Stimulated activated CD4-positive, alpha-beta T cell treated with anti-CD3 and anti-CD28 coated beads, Interleukin-4, amount 100 ng/mL, for 24 hours (primary cell): ENCODE results near the gene FTCD.
"Not testable (repeated sequence)": the region's sequence is repeated elsewhere in the genome, so short reads cannot be mapped to it uniquely, and the experiment has no call there.

ENCODE experiments used
- DNase-seq: peaks from one replicate; pipeline ENCODE4 v3.0.0-alpha.2; 2020

The FTCD gene

DNA sequence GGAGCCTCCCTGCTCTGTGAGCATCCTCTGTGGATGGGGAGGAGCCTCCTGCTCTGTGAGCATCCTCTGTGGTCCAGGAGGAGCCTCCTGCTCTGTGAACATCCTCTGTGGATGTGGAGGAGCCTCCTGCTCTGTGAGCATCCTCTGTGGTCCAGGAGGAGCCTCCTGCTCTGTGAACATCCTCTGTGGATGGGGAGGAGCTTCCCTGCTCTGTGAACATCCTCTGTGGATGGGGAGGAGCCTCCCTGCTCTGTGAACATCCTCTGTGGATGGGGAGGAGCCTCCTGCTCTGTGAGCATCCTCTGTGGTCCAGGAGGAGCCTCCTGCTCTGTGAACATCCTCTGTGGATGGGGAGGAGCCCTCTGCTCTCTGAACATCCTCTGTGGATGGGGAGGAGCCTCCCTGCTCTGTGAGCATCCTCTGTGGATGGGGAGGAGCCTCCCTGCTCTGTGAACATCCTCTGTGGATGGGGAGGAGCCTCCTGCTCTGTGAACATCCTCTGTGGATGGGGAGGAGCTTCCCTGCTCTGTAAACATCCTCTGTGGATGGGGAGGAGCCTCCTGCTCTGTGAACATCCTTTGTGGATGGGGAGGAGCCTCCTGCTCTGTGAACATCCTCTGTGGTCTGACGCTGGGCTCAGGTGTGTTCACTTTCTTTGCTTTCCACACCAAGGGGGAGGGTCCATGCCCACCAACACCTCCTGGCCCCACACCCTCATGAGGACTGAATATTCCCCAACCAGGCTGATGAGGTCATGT is 15.2 kb upstream of the FTCD start:
- DNase-seq: not testable (repeated sequence)

DNA sequence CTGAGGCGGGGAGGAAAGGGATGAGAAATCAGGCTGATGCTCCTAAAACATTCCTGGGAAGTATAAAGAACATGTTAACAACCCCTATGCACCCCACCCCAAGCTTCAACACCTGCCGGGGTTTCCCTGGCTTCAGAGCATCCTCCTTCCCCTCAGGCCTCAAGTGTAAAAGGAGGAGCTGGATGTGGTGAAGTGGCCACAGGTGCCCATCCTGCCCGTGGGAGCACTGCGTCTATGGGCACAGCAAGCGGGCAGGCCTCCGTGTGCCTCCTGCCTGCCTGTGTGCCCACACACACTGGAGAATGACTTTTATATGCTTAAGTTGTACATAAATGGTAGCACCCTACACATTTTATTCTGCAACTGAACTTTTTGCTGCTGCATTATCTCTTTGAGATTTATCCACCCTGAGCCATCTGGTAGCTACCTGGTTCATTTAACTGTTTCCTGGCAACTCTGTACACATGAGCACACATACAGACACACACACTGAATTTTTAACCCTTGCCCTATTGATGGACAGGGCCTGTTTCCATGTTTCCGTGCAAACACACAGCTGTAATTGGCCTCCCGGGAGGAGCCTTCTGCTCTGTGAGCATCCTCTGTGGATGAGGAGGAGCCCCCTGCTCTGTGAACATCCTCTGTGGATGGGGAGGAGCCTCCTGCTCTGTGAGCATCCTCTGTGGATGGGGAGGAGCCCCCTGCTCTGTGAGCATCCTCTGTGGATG is 13.4 kb upstream of the FTCD start:
- DNase-seq: no peak

DNA sequence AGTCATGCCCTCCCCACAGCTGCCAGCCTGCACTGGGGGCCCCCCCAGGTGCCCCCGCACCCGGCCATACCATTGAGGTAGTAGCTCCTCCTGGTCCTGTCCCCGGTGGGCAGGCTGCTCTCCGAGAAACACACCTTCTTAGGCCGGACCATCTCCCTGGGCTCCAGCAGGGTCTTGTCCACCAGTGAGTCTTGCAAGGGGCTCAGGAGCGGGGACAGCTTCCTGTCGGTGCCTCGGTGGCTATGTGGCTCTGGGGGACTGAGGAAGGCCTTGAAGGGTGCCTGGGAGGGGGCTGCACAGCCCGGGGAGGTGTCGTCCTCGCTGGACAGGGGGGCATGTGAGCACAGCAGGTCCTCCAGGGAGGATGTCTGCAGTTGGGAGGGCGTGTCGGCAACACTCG is 12.9 kb upstream of the FTCD start:
- DNase-seq: no peak

DNA sequence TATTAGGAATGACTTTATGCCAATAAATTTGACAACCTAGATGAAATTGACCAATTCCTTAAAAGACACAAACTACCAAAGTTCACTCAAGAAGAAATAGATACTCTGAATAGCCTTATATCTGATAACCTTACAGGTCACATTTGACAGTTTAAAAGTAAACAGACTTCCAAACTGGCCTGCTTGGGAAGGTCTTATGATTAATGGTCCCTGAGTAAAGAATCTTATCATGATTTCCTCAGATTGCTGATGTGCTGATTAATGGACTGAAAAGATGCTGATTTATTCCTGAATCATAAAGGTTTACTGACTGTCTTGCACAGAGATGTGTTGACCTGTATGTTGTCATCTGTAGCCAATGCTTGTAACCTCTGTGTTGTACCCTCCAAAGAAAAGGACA is 9.7 kb upstream of the FTCD start:
- no peak for DNase-seq

DNA sequence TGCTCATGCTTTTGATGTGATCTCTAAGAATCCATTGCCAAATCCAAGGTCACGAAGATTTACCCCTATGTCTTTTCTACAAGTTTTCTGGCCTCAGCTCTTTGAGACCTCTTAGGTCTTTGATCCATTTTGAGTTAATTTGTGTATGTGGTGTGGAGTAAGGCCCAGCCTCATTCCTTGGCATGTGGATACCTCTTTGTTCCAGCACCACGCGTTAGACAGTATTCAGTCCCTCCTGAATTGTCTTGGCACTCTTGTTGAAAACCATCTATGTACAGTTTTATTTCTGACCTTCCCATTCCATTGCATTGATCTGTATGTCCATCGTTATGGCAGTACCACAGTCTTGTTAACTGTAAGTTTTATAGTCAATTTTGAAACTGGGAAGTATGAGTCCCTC is 8.0 kb upstream of the FTCD start:
- DNase-seq: no peak

DNA sequence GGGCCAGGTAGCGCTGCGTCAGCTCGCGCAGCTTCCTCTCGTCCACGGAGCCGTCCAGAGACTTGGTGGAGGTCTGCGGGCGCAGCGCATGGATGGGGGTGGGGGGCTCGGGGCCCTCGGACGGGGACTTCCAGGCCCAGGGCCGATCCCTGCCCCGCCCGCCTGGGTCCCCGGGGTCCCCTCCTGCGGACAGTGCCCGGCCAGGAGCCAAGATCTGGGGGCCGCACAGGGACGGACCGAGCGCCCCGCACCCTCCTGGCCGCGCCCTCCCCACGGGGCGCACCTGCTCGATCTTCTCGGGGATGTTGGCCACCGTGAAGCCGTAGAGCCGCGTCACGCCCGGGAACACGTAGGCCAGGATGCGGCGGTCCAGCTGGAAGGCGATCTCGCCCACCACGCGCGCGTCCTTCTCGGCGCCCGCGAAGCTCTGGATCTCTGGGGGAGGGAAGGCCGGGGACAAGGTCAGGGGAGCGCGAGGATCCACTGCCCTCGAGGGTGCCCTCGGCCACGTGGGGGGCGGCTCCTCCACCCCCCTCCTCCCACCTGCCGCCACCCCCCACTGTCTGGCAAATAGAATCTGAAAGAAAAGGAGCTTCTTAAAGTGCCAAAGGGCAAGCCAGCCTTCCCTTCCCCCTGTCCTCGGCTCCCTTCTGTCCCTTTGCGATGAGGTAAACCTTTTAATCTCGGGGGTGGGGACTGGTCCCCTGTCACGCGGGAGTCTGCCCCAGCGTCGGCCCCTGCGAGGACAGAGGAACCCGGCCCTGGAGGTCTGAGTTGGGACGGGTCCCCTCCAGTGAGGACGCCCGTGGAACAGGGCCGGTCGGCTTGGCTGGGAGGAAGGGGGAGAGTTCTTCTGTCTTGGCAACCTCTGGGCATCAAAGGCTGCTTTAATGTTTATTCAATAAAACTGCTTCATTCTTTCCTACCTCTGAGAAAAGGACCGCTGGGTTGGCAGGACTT is 6.5 kb upstream of the FTCD start:
- no peak for DNase-seq

DNA sequence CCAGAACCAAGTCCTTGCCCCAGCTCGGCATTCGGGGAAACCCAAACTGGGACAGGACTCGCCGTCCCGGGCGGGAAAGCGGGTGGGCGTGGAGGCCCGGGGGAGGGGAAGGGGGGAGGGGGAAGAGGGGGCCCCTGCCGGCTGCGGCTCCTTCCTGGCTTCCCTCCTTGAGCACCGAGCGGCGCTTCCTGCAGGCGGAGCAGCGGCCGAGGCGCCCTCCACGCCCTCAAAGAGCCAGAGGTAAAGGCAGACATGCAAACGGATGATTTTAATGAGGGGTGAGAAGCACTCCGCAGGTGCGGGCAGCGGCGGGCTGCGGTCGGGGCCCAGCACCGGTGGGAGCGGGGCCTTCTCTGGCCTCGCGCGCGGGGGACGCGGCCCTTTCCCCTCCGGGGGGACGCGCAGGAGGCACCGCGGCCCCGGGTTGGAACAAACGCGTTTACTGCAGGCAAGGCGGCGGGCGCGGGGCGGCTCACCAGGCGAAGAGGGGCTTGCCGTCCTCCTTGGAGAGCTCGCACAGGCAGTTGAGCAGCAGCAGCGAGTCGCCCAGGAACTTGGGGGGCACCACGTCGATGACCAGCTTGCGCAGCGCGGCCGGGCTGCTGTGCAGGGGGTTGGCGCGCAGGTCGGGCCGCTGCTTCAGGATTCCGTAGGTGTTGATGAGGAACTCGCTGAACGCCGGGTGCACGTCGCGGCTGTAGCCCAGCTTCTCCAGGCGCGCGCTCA is 5.7 kb upstream of the FTCD start:
- DNase-seq: no peak

DNA sequence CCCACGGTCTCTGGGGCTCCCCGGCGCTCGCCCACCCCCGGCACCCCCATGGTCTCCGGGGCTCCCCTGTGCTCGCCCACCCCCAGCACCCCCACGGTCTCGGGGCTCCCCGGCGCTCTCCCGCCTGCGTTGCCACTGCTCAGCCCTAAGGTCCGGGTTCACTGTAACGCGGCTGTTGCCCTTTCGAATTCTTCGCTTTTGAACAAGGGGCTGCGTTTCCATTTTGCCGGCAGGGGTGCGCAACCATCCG is 5.2 kb upstream of the FTCD start:
- DNase-seq: no peak

DNA sequence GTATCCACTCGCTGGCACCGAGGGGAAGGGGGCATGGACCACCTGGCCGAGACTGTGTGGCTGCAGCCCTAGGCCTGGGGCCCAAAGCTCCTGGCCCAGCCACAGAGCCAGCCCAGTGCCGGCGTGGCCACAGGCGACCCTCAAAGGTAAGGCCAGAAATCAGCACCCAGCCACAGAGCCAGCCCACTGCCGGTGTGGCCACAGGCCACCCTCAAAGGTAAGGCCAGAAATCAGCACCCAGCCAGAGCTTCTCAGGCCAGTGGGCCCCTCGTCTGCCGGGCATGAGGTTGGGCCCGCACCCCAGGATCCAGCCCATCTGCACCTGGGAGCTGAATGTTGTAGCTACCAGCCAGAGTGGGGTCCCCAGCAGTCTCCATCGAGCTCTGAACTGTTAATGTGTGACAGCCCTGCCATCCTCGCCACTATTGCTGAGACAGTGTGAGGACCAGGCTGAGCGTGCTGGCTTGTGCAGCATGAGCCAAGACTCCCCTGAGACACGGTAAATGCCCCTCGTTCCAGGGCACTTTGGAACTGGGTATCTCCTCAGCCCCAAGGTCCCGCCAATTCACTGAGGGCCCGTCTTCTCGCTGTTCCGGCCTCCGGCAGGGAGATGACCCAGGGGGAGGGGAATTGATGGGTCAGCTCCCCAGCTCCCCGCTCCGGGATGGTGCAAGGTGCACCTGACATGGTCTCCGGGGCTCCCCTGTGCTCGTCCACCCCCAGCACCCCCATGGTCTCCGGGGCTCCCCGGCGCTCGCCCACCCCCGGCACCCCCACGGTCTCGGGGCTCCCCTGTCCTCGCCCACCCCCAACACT is 4.7 kb upstream of the FTCD start:
- DNase-seq: no peak

DNA sequence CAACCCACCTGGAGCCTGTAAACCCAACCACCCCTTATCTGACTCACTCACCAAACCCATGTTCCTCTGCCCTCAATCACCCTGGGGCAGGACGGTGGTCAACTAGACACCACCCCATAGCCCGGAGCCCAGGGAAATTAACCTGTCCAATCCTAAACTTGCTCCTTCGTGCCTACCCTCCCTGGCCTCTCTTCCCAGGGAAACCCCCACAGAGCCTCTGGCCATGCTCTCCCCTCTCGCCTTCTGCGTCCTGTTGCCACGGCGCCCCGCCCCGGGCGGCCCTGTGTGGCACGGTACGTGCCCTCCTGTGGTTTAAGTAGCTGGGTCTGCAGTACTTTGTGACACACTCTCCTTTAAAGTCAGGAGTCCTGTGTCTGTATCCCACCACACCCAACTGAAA is 4.0 kb upstream of the FTCD start:
- no peak for DNase-seq

DNA sequence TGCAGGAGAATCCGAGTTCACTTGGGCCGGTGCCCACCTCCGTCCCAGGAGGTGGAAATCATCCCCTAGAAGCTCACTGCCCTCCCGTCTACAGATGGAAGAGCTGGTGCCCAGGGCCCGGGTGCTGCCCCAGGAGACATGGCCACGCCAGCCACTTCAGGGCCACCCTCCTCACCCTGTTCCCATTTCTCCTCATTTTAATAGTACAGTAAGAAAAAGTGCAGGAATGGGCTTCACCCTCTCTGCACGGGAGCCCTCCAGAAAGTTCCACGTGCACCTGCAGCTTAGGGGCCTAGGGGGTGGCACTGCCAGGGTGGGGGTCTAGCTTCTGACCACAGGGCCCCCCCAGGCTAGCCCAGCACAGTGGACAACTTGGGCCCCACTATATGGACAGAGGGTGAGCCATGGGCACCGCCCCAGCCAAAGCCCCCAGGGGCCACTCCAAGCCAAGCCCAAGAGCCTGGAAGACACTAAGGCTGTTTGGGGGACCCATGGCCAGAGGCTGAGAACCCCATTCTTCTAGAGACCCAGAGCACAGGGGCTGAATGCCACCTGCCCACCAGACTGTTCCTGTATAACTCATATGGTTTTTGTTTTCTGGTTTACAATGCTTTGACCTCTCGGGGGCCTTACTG is 3.4 kb upstream of the FTCD start:
- no peak for DNase-seq

DNA sequence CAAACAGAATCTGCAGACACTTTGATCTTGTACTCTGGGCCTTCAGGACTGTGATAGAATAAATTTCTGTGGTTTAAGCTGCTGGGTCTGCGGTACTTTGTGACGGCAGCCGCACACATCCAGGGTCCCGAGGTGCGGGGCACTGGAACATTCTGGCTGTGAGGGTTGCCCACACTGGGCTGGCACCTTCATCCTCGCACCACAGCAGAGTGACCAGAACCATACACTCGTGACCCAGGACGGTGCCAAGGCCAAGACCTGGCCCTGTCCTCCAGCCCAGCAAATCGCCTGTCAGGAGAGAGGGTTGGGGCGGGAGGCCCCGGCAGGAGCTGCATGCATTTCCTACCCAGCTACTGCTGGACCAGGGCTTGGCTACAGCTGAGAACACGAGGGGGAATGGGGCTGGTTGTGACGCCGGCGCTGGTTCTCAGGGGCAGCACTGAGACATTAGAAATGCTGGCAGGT is 2.6 kb upstream of the FTCD start:
- no peak for DNase-seq

DNA sequence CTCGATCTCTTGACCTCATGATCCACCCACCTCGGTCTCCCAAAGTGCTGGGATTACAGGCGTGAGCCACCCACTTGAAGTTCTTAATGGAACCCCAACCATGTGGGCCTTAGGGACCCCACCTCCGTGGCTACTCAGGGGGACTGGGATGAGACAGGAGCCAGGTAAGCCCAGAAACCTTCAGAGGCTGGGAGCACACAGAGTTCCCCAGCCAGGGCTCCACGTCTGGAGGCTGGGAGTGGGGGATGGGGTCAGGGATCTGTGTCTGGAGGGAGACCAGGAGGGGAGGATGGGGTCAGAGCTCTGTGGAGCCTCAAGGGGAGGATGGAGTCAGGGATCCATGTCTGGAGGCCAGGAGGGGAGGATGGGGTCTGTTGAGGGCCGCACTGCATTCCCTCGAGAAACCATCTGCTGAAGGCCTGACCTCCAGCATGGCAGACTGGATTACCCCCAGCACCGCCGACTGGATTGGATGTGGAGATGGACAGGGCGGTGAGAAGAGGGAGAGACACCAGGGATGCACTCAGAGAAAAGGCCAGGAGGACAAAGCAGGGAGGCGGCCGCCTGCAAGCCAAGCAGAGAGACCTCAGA is 2.1 kb upstream of the FTCD start:
- DNase-seq: no peak

DNA sequence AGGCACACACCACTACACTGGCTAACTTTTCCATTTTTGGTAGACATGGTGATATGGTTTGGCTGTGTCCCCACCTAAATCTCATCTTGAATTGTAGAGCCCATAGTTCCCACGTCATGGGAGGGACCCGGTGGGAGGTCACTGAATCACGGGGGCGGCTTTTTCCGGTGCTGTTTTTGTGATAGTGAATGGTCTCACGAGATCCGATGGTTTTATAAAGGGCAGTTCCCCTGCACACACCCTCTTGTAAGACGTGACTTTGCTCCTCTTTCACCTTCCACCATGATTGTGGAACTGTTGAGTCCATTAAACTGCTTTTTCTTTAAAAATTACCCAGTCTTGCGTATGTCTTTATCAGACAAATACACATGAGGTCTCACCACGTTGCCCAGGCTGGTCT is 1.3 kb upstream of the FTCD start:
- no peak for DNase-seq

DNA sequence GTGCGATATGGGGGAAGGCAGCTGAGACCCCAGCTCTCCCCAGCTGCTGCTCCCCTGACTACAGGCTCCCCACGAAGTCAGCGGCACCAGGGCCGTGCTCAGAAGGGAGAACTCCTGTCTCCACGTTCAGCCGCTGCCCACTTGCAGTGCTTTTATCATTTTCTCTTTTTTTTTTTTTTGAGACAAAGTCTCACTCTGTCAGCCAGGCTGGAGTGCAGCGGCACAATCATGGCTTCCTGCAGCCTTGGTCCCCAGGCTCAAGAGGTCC is 933 bp upstream of the FTCD start:
- no peak for DNase-seq

DNA sequence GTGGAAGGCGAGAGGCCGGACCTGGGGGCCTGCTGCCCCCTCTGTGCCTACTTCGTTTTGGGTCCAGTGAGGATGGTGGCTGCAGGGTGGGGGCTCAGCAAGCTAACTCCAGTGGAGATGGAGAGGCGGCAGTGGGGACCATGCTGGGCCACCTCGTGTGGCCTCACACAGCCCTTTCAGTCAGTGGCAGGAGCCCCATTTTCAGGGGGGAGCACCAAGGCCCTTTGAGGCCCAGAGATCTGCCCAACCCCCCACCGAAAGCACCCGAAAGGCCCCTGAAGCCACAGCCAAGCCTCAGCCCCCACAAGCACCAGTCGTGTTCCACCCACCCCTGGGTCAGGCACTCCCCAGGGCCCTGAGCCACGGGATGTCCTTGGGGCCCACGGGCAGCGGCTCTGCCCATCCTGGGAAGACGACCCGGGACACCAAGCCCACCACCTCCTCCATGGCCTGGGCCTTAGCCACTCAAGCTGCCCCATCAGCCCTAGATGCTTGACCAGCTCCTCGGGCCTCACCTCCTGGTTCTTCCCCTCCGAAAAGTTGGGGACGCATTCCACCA is 345 bp downstream of the FTCD start:
- no peak for DNase-seq

DNA sequence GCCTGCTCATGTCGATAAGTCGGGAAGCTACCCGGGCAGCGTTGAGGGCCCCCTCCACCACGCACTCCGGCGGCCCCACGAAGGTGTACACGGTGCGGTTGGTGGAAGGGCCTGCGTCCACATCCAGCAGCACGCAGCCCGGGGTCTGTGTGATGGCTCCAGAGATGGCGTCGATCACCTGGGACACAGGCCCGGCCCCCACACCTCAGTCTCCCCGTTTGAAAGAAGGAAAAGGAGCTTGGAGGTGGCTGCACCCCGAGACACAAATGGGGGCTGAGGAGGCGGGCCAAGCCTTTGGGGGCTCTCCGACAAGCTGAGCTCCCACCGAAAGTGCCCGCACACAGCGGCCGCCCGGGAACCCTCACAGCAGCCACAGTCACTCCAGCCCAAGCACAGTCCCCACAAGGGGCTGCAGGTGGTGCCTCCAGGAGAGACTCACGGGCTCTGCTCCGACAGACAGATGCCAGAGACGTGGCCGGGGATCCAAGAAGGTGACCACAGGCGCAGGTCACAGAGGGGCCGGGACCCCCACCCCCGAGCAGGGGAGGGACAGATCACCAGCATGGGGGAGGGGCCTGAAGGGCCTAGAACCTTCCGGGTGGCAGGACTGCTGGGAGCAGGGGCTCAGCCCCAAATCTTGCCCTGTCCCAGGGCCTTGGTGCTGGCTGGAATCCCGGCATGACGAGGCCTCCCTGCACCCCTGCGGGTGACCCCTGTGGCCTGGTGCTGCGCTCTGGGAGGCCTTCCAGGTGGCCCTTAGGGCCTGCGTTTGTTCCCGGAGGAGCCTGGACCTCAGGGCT is 1.0 kb downstream of the FTCD start:
- no peak for DNase-seq

DNA sequence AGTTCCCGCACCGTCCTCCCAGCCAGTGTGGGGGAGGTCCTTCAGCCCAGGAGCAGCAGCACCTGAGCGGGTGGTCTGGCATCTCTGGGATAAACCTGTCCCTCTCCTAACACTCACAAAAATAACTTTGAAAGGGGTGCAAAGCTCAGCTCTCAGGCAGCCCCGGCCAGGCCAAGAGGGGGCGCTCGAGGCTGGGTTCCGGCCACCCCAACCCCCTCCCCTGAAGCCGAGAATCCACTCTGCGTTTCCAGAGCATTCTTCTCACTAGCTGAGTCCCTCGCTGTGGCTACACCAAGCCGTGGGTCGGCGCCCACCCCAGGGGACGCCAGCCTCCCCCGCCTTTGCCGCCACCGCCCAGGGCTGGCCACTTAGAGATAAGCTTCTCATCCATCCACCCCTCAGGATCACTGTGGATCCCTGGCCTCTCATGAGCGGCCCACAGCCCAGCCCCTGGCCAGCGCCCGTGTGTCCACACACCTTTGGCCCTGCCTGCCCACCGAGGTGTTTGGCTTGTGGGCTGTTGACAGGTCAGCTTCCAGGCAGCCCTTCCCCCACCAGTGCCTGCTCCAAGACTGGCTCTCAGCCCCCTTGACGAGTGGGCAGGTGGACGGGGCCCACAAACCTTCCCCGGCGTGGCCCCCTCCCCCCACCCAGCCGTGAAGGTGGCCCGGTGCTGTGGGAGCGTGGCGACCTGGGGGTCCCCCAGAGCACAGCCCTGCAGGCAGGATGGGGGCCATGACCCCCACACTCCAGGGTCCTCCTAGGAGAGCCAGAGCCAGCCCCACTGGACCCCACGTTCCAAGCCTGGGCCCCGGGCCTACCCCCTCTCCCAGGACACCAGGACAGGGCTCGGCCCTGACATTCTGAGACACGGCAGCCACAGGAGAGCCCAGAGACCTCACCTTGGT is 1.9 kb downstream of the FTCD start:
- peak; percentile 41 for DNase-seq

DNA sequence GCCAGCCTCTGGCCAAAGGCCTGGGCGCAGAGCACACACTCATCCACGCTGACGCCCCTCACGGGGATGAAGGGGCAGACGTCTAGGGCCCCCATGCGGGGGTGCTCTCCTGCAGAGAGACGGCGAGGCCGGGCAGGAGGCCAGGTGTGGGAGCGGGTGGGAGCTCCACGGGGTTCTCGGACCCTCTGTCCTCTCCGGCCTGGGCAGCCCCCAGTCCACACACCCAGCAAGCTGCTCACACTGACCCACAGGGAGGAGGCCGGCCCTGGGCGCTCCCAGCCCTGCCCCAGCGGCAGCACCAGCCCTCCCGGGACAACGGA is 2.5 kb downstream of the FTCD start:
- no peak for DNase-seq
